HepG2 (cell line): ENCODE results near the gene SRF. TPM values are rescaled to one million over a fixed set of nuclear protein-coding genes. Genes with fewer than 3 reads are reported as not detected.

Experiments
- KAT8 ChIP-seq: IDR thresholded peaks from 2 replicates; pipeline ENCODE4 v1.6.1; 2016; ENCODE audit warnings: missing genetic modification reagents, missing compliant biosample characterization
- KDM5A ChIP-seq: fragments of 200-600 bp; sonication (generic); IDR thresholded peaks from 2 replicates; pipeline ENCODE4 v1.7.0; 2018; ENCODE audit warnings: antibody characterized with exemption, mild to moderate bottlenecking, low read length, borderline replicate concordance
- KMT2B ChIP-seq: IDR thresholded peaks from 2 replicates; pipeline ENCODE4 v1.6.1; 2016; ENCODE audit warnings: missing genetic modification reagents, missing compliant biosample characterization
- NFYB ChIP-seq: sonication (generic); formaldehyde crosslinking; IDR thresholded peaks from 2 replicates; pipeline ENCODE4 v1.4.0; 2020; ENCODE audit warnings: missing genetic modification reagents
- RFX3 ChIP-seq: IDR thresholded peaks from 2 replicates; pipeline ENCODE4 v1.6.1; 2016; ENCODE audit warnings: missing biosample characterization, missing genetic modification reagents
- RFX5 ChIP-seq: IDR thresholded peaks from 2 replicates; pipeline ENCODE4 v1.6.1; 2011; ENCODE audit warnings: low read depth, low read length, improper control_type of control experiment
- SP5 ChIP-seq: IDR thresholded peaks from 2 replicates; pipeline ENCODE4 v1.6.1; 2016; ENCODE audit warnings: low read depth, borderline replicate concordance
- ZBTB38 ChIP-seq: sonication (generic); formaldehyde crosslinking; IDR thresholded peaks from 2 replicates; pipeline ENCODE4 v1.5.1; 2020; ENCODE audit warnings: mild to moderate bottlenecking, missing genetic modification reagents
- ZFP90 ChIP-seq: sonication (generic); formaldehyde crosslinking; IDR thresholded peaks from 2 replicates; pipeline ENCODE4 v1.8.0; 2022; ENCODE audit warnings: missing genetic modification reagents, mild to moderate bottlenecking, inconsistent platforms, borderline replicate concordance
- ZNF17 ChIP-seq: sonication (generic); formaldehyde crosslinking; IDR thresholded peaks from 2 replicates; pipeline ENCODE4 v1.5.0; 2020; ENCODE audit warnings: mild to moderate bottlenecking, missing genetic modification reagents
- ZNF232 ChIP-seq: sonication (generic); formaldehyde crosslinking; IDR thresholded peaks from 2 replicates; pipeline ENCODE4 v1.4.0; 2020; ENCODE audit warnings: missing genetic modification reagents, borderline replicate concordance
- ZNF274 ChIP-seq: sonication (generic); formaldehyde crosslinking; IDR thresholded peaks from 2 replicates; pipeline ENCODE4 v1.5.1; 2020; ENCODE audit warnings: mild to moderate bottlenecking, missing genetic modification reagents
- ZNF451 ChIP-seq: sonication (generic); formaldehyde crosslinking; IDR thresholded peaks from 2 replicates; pipeline ENCODE4 v1.5.0; 2020; ENCODE audit warnings: mild to moderate bottlenecking, missing genetic modification reagents
- ZNF556 ChIP-seq: sonication (generic); formaldehyde crosslinking; IDR thresholded peaks from 2 replicates; pipeline ENCODE4 v1.4.0; 2020; ENCODE audit warnings: mild to moderate bottlenecking, missing genetic modification reagents, borderline replicate concordance
- ZNF619 ChIP-seq: sonication (generic); formaldehyde crosslinking; IDR thresholded peaks from 2 replicates; pipeline ENCODE4 v1.4.0; 2020; ENCODE audit warnings: mild to moderate bottlenecking, missing genetic modification reagents
- polyA plus RNA-seq, 8 experiments: library from polyadenylated mRNA; depleted of rRNA in 3 of 8; stranded (reverse) in 7 of 8; unstranded in 1 of 8; fragments of >200 nt; fragmentation: Illumina TruSeq in 4 of 8; extraction: Trizol in 4 of 8; gene quantifications; 2 replicates each; pipeline versions ENCODE4 v1.2.1 to v1.2.3, GENCODE V29; 2011 to 2016; ENCODE audit warnings: low read depth in 4 of 8, missing spikeins in 1 of 8, mixed read lengths in 1 of 8; ENCODE audit not compliant: insufficient read depth in 1 of 8
- total RNA-seq, 5 experiments: library from RNA; depleted of rRNA; stranded (reverse); fragments of >200 nt; fragmentation: Illumina TruSeq; extraction: Trizol; gene quantifications; 2 replicates each; pipeline ENCODE4 v1.2.3, GENCODE V29; 2016; ENCODE audit warnings: low read depth in 1 of 5
- TF ChIP-seq, protein P1 (sequence below): IDR thresholded peaks from 2 replicates; pipeline ENCODE4 v1.6.1; 2016; ENCODE audit warnings: low read depth, borderline replicate concordance
- TF ChIP-seq, protein P2 (sequence below): sonication (generic); formaldehyde crosslinking; IDR thresholded peaks from 2 replicates; pipeline ENCODE4 v1.4.0; 2020; ENCODE audit warnings: mild to moderate bottlenecking, missing genetic modification reagents
- TF ChIP-seq, protein P3 (sequence below): sonication (generic); formaldehyde crosslinking; conservative IDR thresholded peaks from 2 replicates; pipeline ENCODE4 v1.4.0; 2020; ENCODE audit warnings: missing genetic modification reagents
- TF ChIP-seq, protein P4 (sequence below): sonication (generic); formaldehyde crosslinking; IDR thresholded peaks from 2 replicates; pipeline ENCODE4 v1.5.0; 2020; ENCODE audit warnings: mild to moderate bottlenecking, missing genetic modification reagents, borderline replicate concordance

SRF gene
- total and polyA plus RNA-seq, 2 of the 13 experiments (the other 11 are each of a cell fraction or from before 2014, with no cell fraction given) = 25.5 to 44.1 TPM

DNA sequence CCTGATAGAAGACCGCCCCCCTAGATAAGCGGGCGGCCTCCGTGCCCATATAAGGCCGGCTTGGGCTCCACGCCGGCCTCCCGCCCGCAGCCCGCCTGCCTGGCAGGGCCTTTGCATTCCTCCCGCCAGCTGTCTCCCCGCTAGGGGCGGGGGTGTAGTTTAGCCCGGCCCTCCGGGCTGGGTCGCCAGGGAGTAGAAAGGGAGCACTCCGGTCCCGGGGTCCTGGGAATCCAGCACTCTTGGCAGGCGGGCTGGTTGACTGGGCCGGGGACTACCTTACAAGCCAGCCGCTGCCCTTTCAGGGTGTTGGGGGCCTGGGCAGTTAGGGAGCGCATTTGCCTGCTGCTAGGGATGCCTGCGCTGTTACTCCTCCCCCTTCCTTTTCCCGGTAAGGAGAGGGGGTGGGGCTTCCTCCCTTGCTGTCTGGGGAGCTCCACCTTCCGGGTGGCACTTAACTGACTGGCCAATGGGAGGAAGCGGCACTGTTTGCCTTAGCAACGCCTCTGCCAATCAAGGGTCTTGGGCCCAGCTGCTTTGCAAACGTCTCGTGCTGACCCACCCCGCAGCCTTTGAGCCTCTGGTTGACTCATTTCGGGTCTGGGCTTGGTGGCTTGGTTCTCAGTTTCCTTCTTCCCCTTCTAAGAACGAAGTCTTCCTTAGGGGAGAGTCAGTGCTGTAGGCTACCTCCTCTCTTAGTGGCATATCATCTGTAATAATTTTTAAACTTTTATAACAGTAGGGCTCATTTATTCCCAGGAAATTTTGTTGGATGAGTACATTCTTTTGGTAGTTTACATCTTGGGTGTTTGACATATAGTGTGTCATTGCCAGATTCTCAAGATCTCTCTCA, 3.4 kb downstream of the SRF start (continued):
- peak; percentile 99 for TF ChIP-seq NFYB (CRISPR knock-in tag)
- peak; percentile 82; the same call in 1 of the 2 replicates for TF ChIP-seq ZNF451 (CRISPR knock-in tag)
- TF ChIP-seq ZNF274 = peak; percentile 86
- TF ChIP-seq, protein P1, sequence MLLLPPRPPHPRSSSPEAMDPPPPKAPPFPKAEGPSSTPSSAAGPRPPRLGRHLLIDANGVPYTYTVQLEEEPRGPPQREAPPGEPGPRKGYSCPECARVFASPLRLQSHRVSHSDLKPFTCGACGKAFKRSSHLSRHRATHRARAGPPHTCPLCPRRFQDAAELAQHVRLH (CRISPR knock-in tag) = peak; percentile 43; the same call in 1 of the 2 replicates
- no peak for TF ChIP-seq ZNF619 (CRISPR knock-in tag)
- peak; percentile 36; the same call in 1 of the 2 replicates for TF ChIP-seq ZNF232 (CRISPR knock-in tag)
- 0 out of 2 replicates have a peak, but pooled peaks have one; percentile 14 for TF ChIP-seq ZFP90
- peak; percentile 65 for TF ChIP-seq SP5
- TF ChIP-seq, protein P2, sequence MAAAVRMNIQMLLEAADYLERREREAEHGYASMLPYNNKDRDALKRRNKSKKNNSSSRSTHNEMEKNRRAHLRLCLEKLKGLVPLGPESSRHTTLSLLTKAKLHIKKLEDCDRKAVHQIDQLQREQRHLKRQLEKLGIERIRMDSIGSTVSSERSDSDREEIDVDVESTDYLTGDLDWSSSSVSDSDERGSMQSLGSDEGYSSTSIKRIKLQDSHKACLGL = 0 out of 2 replicates have a peak, but pooled peaks have one; percentile 51
- peak; percentile 86 for TF ChIP-seq RFX3
- TF ChIP-seq ZNF17 (CRISPR knock-in tag) = no peak
- TF ChIP-seq, protein P3, sequence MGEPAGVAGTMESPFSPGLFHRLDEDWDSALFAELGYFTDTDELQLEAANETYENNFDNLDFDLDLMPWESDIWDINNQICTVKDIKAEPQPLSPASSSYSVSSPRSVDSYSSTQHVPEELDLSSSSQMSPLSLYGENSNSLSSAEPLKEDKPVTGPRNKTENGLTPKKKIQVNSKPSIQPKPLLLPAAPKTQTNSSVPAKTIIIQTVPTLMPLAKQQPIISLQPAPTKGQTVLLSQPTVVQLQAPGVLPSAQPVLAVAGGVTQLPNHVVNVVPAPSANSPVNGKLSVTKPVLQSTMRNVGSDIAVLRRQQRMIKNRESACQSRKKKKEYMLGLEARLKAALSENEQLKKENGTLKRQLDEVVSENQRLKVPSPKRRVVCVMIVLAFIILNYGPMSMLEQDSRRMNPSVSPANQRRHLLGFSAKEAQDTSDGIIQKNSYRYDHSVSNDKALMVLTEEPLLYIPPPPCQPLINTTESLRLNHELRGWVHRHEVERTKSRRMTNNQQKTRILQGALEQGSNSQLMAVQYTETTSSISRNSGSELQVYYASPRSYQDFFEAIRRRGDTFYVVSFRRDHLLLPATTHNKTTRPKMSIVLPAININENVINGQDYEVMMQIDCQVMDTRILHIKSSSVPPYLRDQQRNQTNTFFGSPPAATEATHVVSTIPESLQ (CRISPR knock-in tag) = 0 out of 2 replicates have a peak, but pooled peaks have one; percentile 58
- TF ChIP-seq, protein P4, sequence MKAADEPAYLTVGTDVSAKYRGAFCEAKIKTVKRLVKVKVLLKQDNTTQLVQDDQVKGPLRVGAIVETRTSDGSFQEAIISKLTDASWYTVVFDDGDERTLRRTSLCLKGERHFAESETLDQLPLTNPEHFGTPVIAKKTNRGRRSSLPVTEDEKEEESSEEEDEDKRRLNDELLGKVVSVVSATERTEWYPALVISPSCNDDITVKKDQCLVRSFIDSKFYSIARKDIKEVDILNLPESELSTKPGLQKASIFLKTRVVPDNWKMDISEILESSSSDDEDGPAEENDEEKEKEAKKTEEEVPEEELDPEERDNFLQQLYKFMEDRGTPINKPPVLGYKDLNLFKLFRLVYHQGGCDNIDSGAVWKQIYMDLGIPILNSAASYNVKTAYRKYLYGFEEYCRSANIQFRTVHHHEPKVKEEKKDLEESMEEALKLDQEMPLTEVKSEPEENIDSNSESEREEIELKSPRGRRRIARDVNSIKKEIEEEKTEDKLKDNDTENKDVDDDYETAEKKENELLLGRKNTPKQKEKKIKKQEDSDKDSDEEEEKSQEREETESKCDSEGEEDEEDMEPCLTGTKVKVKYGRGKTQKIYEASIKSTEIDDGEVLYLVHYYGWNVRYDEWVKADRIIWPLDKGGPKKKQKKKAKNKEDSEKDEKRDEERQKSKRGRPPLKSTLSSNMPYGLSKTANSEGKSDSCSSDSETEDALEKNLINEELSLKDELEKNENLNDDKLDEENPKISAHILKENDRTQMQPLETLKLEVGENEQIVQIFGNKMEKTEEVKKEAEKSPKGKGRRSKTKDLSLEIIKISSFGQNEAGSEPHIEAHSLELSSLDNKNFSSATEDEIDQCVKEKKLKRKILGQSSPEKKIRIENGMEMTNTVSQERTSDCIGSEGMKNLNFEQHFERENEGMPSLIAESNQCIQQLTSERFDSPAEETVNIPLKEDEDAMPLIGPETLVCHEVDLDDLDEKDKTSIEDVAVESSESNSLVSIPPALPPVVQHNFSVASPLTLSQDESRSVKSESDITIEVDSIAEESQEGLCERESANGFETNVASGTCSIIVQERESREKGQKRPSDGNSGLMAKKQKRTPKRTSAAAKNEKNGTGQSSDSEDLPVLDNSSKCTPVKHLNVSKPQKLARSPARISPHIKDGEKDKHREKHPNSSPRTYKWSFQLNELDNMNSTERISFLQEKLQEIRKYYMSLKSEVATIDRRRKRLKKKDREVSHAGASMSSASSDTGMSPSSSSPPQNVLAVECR (CRISPR knock-in tag) = peak; percentile 94
- TF ChIP-seq ZNF556 (CRISPR knock-in tag) = peak; percentile 65; the same call in 1 of the 2 replicates
- TF ChIP-seq RFX5 = peak; percentile 83; the same call in 1 of the 2 replicates
- peak; percentile 78 for TF ChIP-seq KAT8 (CRISPR knock-in tag)
- TF ChIP-seq KDM5A = peak; percentile 82; the same call in 1 of the 2 replicates
- peak; percentile 76 for TF ChIP-seq KMT2B (CRISPR knock-in tag)
- TF ChIP-seq ZBTB38 = peak; percentile 52; the same call in 1 of the 2 replicates
